Esophagus squamous epithelium (tissue), 5 donors: ENCODE results near the gene SLC26A4. TPM values are rescaled to one million over a fixed set of nuclear protein-coding genes. Genes with fewer than 3 reads are reported as not detected.

Experiments
- DNase-seq: peaks from one replicate; lab custom pipeline; 2025; lab: John Stamatoyannopoulos, UW
- H3K27ac ChIP-seq, 4 donors: fragments of 200-600 bp; sonication (generic); one replicate each; pipeline ENCODE4 v1.5.1; 2016 to 2019; ENCODE audit warnings: mild to moderate bottlenecking in 1 of 4
- H3K27me3 ChIP-seq, 4 donors: fragments of 200-600 bp; sonication (generic); 1 replicate in 3 of 4; 2 replicates in 1 of 4; pipeline versions ENCODE4 v1.5.1 to v1.6.0; 2017 to 2021; ENCODE audit warnings: antibody characterized with exemption in 1 of 4
- H3K36me3 ChIP-seq, 3 donors: fragments of 200-600 bp; sonication (generic); one replicate each; pipeline ENCODE4 v1.5.1; 2016 to 2019
- H3K4me1 ChIP-seq, 3 donors: fragments of 200-600 bp; sonication (generic); one replicate each; pipeline ENCODE4 v1.5.1; 2017 to 2019
- H3K4me3 ChIP-seq, 4 donors: fragments of 200-600 bp; sonication (generic); 1 replicate in 3 of 4; 2 replicates in 1 of 4; pipeline ENCODE4 v1.5.1; 2016 to 2019; ENCODE audit warnings: mild to moderate bottlenecking in 2 of 4, moderate library complexity in 1 of 4
- H3K9me3 ChIP-seq, 3 donors: fragments of 200-600 bp; sonication (generic); one replicate each; pipeline ENCODE4 v1.5.1; 2016 to 2019
- CTCF ChIP-seq, 6 experiments: fragments of 450-650 bp in 4 of 6; fragments of 200-600 bp in 2 of 6; sonication (generic) in 2 of 6; IDR thresholded peaks; one replicate each; pipeline ENCODE4 v1.5.1; 2016 to 2019; ENCODE audit warnings: antibody characterized with exemption in 6 of 6, mild to moderate bottlenecking in 4 of 6, moderate library complexity in 4 of 6
- POLR2A ChIP-seq, 4 donors: fragments of 450-650 bp; IDR thresholded peaks; one replicate each; pipeline ENCODE4 v1.6.1; 2017; ENCODE audit warnings: antibody characterized with exemption in 4 of 4, mild to moderate bottlenecking in 4 of 4, moderate library complexity in 3 of 4
- WGBS, 2 donors: methylation state at CpG; one replicate each; pipeline ENCODE4 v1.1.5; 2018; 5-methylcytosine and 5-hydroxymethylcytosine counted together
- intact Hi-C: fragments of 100-400 bp; cut with DNase I; formaldehyde crosslinking; loops from one replicate; pipeline ENCODE4 v1.15.0; 2022
- total RNA-seq, 4 donors: library from RNA; depleted of rRNA; stranded (reverse); fragments of >200 nt; gene quantifications; one replicate each; pipeline ENCODE4 v1.1.0, GENCODE V29; 2016
- donor health status: DM: yes; HTN: yes; CAD: no.

The SLC26A4 gene
- total RNA-seq, 4 donors from 2014 or later: 0.13 to 1.2 (median 0.19) TPM

- intact Hi-C loops: no loop called here
- H3K4me1 ChIP-seq: peaks cover 0 to 9% (median 0%) of the 10 kb centered on the region in 3 donors
- H3K36me3 ChIP-seq: no peaks in the 10 kb centered on the region
- TF ChIP-seq CTCF (IDR thresholded peaks at IDR 0.05) (no peak), POLR2A (IDR thresholded peaks at IDR 0.05) (no peak)
- 70 to 76% methylated on average over 4 of the region's 4 CpGs for WGBS, 2 donors
- no peaks in the 10 kb centered on the region for H3K27me3 ChIP-seq
- no peak overlapping the region for H3K27ac ChIP-seq
- no peak for DNase-seq
- H3K9me3 ChIP-seq: no peaks in the 10 kb centered on the region
- H3K4me3 ChIP-seq: no peak overlapping the region
Observed at GRCh38 chr7:107642501-107642900, 18.1 kb upstream of the SLC26A4 start.

DNA sequence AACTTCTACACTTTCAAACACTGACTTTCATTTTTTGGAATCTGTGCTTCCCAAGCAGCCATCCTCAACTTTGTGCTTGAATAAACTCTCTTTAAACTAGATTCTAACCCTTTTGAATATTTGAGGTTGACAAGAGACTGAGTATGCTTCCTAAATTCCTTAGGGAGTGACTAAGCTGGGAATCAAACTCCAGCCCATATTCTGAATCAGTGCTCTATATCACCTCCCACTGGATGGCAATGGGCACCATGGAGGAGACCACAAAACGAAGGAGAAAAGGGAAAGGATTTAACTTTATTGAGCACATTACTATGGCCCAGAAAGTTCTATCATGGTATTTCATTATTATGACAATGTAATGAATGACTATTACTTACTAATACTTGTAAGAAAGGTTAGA is 17.2 kb upstream of the SLC26A4 start:
- 42 to 65% methylated on average over 1 of the region's 1 CpG for WGBS, 2 donors
- no peak for TF ChIP-seq CTCF (IDR thresholded peaks at IDR 0.05)
- no peak for TF ChIP-seq POLR2A (IDR thresholded peaks at IDR 0.05)
- Histone ChIP-seq H3K4me3 (no peak overlapping the region), H3K27ac (no peak overlapping the region), H3K9me3 (no peaks in the 10 kb centered on the region), H3K36me3 (no peaks in the 10 kb centered on the region), H3K27me3 (no peaks in the 10 kb centered on the region), H3K4me1 (peaks cover 0 to 9% (median 0%) of the 10 kb centered on the region in 3 donors)
- intact Hi-C loops: no loop called here
- no peak for DNase-seq

DNA sequence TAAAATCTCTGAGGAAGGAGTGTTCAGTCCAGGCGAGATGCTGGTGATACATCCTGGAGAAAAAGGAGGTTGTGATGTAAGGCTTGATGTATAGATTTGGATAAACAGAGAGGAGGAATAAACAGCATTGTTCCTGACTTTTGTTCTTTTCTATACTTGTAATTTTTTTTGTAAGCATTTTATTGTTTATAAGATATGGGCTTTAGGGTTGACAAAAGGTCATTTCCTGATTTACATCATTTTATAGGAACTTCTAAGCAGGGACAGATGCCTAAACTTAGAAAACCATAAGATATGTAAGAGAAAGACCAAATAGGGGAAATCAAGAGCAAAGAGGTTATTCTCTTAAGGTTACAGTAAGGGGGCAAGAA is 16.7 kb upstream of the SLC26A4 start:
- no peak for DNase-seq
- Histone ChIP-seq H3K36me3 (no peaks in the 10 kb centered on the region), H3K9me3 (no peaks in the 10 kb centered on the region), H3K27me3 (no peaks in the 10 kb centered on the region), H3K4me1 (peaks cover 0 to 9% (median 0%) of the 10 kb centered on the region in 3 donors), H3K27ac (no peak overlapping the region), H3K4me3 (no peak overlapping the region)
- intact Hi-C loops: no loop called here
- 70 to 85% methylated on average over 1 of the region's 1 CpG for WGBS, 2 donors
- no peak for TF ChIP-seq CTCF (IDR thresholded peaks at IDR 0.05)
- TF ChIP-seq POLR2A (IDR thresholded peaks at IDR 0.05): no peak

DNA sequence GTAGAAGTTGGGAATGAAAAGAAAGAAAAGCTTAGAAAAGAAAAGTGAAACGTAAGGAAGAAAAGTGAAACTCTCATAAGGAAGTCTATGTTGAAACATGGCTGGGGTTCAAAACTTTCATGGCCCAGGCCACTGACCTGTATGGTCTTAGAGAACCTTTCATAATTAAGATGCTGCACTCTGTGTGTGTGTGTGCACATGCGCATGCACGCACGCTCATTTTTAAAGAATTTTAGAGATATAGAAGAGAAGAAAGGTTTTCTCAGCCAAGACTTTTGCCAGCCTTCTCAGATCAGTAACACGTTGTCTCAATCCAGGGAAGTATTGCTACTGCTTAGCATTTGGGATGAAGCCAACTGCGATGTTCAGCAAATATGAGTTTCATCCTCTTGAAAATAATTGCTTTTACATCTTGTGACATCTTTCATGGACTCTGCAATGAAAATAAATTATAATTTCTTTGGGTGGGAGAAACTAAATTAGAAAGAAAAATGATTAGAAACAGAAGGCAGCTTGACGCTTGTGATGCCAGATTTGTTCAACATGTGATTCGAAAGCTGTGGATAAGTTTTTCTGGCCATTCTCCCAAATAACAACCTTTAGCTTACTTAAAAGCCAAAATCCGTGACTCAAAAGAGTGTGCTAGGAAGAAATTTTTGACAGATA is 16.2 kb upstream of the SLC26A4 start:
- H3K27me3 ChIP-seq: no peaks in the 10 kb centered on the region
- H3K4me3 ChIP-seq: peak overlapping the region in 1 of 4 donors; percentile 7
- no peak overlapping the region for H3K27ac ChIP-seq
- 39 to 45% methylated on average over 9 of the region's 9 CpGs for WGBS, 2 donors
- TF ChIP-seq POLR2A (IDR thresholded peaks at IDR 0.05) (no peak), CTCF (IDR thresholded peaks at IDR 0.05) (no peak)
- no peaks in the 10 kb centered on the region for H3K36me3 ChIP-seq
- DNase-seq: no peak
- intact Hi-C loops: no loop called here
- no peaks in the 10 kb centered on the region for H3K9me3 ChIP-seq
- peaks cover 0 to 9% (median 0%) of the 10 kb centered on the region in 3 donors for H3K4me1 ChIP-seq

DNA sequence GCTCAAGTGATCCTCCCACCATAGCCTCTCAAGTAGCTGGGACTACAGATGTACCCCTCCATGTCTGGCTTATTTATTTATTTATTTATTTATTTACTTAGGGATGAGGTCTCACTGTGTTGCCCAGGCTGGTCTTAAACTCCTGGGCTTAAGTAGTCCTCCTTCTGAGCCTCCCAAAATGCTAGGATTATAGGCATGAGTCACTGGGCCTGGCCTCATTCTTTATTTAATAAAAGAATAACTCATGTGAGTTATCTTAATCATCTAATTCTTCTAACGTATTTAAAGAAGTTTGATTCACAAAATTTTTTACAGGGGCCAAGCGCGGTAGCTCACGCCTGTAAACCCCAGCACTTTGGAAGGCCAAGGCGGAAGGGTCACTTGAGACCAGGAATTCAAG is 8.0 kb upstream of the SLC26A4 start:
- H3K36me3 ChIP-seq: no peaks in the 10 kb centered on the region
- H3K9me3 ChIP-seq: peaks cover 0 to 6% (median 0%) of the 10 kb centered on the region in 3 donors
- H3K27ac ChIP-seq: no peak overlapping the region
- WGBS, 2 donors: 80 to 82% methylated on average over 5 of the region's 5 CpGs
- intact Hi-C loops: no loop called here
- TF ChIP-seq POLR2A (IDR thresholded peaks at IDR 0.05) (no peak), CTCF (IDR thresholded peaks at IDR 0.05) (no peak)
- H3K4me3 ChIP-seq: no peak overlapping the region
- H3K27me3 ChIP-seq: no peaks in the 10 kb centered on the region
- H3K4me1 ChIP-seq: no peaks in the 10 kb centered on the region
- no peak for DNase-seq
